Limb (tissue), 2 donors: ENCODE data around the gene ZNF423.

ENCODE experiments used
- DNase-seq, 2 donors: peaks; one replicate each; pipeline ENCODE4 v3.0.0-alpha.2; 2016; ENCODE audit errors: extremely low spot score in 2 of 2

ZNF423 gene

DNA sequence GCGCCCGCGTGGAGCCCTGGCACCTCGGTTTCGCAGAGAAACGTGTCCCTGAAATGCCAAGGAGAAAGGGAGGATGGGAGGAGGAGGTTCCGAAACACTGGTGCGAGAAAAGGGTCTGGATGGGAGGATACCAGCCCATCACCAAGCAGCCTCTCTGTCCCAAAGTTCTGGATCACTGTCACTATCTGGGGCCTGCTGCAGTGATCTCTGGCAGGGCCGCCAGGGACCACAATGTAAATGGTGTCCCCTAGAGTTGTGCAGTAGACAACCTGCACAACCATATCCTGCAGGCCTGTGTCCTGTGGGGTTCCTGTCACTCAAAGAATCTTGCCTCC is 253.0 kb downstream of the ZNF423 start:
- no peak for DNase-seq

DNA sequence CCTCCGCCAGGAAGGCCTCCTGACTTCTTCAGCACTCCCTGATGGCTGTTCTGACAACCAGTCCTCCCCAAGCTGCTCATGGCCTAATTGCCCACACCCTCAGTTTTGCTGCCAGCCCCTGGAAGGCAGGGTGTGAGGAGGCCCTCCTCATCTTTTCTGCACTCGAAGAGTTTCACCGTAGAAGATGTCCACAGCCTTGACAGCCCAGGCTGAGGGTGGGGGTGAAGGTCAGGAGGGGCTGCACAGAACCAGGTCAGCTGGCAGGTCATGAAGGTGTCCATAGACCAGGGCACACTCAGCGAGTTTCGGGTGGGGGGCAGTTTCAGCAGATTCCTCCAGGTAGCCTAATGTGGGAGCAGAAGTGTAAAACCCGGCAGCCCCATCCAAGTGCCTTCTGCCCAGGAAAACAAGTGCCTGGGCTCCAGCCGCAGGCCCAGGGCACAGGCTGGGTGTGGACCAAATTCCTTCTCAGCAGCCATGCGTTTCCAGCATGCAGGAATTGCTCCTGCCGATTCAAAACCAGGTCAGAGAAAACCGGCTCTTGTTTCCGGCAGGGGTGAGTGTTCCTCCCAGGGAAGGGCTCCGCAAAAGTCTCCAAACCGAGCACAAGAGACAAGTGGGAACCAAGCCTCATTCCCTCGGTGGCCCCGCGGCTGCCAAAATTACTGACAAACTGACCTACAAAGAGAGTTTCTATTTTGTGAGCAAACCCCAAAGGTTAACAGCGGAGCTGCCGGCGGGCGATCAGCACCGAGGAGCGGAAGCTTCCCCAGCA is 253.5 kb downstream of the ZNF423 start:
- peak in 1 of 2 donors; percentile 50 for DNase-seq

DNA sequence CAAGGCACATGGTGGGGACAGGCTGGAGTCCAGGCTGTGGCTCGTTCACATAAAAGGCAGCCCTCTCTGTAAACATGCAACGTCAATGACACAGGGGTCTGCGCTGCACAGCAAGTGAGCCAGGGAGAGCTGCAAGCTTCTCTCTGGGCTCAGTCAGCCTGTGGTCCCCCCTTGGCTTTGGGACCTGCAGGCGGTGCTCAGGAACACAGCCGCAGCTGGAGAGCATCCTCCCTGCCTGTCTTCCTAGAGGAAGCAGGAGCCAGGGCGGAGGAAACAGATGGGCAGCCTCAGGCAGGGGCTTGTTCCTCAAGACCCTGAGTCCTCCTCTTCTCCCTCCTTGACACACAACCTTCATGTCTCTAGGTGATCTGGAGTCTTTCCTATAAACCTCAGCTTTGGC is 254.3 kb downstream of the ZNF423 start:
- DNase-seq: peak in 1 of 2 donors; percentile 17

DNA sequence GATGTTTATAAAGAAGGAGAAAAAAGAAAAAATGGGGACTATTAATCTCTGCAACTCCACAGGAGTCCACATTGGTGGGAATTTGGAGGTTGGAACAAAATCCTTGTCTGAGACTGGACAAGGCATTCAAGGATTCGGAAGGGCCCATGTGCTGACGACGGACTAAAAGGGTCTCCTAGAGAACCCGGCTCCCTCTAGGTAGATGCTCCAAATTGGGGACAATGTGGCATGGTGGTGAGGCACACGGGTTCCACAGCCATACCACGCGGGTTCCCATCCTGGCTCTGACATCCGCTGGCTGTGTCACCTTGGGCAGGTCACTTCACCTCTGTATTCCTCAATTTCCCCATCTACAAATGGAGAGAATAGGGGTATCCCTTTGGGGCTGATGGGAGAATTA is 254.9 kb downstream of the ZNF423 start:
- peak in 1 of 2 donors; percentile 17 for DNase-seq

DNA sequence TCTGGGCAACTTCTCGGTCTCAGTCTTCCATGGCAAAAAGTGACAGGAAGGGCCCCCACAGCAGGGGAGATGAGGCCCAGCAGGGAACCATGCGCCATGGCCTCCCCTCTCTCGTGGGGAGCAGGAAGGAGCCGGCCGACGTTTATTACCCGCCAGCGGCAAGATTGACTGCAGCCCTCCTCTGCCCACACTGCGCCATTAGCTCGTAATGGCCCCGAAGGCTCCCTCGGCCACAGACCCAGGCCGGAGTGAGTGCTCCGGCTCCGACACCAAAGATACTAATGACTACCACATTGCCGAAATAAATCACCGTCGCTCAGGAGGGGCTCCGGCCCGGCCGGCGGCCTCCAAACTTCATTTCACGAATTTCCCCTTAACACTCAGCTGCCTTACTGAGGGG is 255.4 kb downstream of the ZNF423 start:
- DNase-seq: peak in 1 of 2 donors; percentile 49

DNA sequence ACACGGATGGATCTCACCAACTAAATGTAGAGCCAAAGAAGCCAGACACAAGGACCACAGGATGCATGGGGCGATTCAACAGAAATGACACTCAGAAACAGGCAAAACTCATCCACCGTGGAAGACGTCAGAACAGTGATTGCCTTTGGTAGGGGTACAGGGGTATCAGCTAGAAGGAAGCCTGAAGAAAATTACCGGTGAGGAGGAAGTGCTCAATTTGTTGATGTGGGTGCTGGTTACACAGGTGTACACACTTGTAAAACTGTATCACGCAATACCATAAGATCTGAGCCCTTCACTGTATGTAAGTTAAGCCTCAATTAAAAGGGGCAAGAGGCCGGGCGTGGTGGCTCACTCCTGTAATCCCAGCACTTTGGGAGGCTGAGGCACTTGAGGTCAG is 256.2 kb downstream of the ZNF423 start:
- no peak for DNase-seq

DNA sequence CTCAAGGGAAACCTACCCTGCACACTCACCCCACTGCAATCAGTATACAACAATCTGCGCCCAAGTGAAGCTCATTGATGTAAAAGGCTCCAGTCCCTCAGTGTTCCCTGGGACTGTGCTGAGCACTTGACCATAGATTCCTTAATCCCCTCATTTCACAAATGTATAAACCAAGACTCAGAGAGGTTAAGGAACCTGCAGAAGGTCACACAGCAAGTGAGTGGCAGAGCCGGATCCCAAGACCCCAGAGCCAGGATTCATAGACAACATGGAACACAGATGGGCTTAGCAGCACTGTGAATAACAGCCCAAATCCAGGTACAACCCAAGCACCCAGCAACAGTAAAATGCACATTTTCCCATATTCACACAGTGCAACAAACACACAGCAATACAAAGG is 256.6 kb downstream of the ZNF423 start:
- peak in 1 of 2 donors; percentile 9 for DNase-seq

DNA sequence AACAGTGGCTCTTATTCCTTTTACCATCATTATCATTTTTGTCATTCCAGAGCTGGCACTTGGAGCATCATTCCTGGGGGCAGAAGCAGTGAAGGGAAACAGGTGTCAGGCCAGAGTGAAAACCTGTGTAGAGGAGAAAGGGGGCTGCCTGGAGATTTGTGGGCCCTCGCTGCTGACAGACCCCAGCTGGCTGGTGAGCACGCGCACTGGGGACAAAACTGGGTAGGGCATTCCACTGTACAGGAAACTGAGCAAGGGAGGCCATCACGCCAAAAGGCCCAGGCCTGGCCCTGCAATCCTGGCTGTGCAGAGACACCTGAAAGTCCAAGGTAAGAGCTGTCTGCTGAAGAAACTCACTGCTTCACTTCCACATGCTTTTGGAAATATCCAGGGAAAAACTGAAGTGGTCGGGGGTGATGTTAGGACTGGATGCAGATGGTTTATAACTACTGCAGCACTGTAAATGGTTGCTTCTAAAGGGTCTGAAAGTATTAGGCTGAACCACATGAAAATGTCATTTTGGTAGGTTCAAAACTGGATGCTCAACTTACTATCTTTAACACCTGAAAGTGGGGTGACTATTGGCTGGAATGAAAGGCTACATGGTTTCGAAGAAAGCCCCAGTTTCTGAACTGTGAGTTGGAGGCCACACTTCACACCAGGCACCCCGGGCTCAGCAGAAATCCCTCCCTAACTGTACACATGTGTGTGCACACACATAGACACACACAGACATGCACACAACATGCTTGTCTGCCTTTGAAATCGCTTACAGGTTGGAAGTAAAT is 257.3 kb downstream of the ZNF423 start:
- peak in 1 of 2 donors; percentile 29 for DNase-seq

DNA sequence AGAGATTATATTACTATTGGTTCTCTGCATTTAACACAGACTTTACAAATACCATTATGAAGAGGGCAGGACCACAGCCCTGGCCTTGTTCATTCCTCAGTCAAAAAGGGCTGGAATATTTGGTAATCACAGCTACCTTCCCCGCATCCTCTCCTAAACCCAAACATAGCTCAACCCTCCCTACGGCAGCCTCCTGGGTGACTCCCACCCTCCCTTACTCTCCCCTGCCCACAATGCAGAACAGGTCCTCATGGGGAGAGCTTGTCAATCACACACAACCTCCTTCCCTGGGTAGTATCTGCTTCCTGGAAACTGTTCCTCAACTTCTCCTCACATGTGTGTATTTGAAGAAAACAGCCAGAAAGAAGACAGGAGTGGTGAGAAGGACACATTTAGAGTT is 258.1 kb downstream of the ZNF423 start:
- peak in 1 of 2 donors; percentile 21 for DNase-seq

DNA sequence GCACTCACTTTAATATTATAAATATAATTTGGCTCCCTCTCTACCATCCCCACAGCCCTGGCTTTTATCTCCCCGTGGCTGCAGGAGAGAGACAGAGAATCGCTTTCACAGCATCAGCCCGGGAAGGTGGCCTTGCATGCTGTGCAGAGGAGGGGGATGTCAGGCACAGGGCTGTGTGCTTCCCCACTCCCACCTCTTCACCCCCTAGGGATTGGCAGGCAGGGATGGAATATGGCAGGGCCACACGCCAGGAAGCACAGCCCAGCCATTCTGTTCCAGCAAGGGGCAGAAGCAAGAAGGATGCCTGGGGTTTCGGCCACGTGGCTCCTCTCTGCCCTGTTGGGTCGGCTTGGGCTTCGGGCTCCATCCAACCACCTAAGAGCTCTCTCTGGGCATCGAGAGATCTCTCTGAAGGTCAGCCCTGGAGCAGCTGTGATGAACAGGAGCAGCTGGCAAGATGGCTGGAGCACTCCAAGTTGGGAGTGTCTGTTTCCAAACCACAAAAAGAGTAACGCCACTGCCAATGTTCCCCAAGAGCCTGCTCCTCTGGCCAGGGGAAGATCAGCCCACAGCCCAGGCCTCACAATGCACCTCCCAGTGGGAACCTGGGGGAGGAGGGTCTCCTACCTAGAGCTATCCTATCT is 259.1 kb downstream of the ZNF423 start:
- peak in 1 of 2 donors; percentile 54 for DNase-seq

DNA sequence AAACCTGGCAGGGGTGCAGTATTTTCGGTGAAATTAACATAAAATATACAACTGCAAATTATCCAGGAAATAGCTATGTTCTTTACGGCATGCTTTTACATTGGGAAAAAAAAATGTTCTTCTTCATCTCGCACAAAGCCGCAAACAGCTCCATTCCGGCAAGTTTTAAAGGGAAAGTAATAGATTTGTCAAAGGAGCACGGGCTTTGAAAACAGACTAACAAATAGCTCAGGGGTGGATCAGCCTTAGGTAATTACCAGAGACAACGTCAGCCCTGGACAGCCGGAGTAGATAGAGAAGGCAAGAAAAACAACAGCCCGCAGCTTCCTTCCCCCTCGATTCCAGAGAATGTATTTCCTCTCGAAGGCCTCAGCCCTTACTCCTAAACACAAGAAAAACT is 259.8 kb downstream of the ZNF423 start:
- DNase-seq: peak; percentile 48 to 51

DNA sequence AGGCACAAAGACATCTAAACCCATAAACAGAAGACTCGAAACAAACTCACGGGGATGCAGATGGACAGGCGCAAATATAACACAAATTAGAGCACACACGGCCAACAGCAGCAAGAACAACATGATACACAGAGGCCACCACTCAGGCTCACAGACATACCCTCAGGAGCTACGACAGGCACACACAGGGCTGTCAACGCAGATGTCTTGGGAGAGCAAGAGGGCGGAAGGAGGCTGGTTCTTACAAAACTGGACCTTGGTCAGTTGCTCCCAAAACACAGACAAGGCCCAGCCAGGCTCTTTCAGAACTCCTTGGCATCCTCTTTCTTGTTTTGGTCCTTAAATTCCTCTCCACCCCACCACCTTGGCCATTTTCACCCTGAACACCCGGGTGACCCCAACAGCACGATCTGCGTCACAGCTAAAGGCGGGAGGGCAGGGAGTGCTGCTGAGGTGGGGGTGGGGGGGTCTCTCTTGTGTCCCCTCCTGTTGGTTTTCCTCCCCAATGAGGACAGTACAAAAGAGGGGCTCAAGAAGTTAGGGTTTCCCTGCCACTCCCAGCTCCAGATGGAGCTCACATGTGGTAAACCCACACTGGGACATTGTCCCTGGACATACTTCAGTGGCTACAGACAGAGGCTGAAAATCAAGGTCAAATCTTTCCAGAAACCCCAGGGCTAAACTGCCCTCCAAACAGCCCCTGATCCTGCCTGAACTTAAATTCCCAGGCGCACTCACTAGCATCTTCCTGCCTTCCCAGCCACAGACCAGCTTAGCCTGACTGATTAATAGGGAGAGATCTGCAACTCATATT is 261.0 kb downstream of the ZNF423 start:
- DNase-seq: peak in 1 of 2 donors; percentile 25

DNA sequence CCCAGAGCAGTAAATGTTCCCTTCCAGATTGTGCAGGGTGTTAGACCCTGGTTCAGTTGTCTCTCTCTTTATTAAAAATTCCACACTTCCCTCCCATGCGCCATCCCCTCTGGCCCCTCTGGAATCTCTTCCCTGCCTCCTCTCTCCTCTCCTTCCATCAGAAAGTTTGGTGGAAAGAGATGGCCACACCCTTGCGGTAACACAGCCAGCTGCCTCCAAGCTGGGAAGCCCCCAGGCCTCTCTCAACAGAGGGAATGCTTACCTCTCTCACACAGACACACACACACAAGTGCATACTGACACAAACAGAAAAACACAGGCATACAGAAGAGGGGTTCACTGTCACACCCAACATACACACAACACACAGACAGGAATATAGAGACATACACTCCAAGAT is 261.8 kb downstream of the ZNF423 start:
- peak; percentile 34 to 42 for DNase-seq

DNA sequence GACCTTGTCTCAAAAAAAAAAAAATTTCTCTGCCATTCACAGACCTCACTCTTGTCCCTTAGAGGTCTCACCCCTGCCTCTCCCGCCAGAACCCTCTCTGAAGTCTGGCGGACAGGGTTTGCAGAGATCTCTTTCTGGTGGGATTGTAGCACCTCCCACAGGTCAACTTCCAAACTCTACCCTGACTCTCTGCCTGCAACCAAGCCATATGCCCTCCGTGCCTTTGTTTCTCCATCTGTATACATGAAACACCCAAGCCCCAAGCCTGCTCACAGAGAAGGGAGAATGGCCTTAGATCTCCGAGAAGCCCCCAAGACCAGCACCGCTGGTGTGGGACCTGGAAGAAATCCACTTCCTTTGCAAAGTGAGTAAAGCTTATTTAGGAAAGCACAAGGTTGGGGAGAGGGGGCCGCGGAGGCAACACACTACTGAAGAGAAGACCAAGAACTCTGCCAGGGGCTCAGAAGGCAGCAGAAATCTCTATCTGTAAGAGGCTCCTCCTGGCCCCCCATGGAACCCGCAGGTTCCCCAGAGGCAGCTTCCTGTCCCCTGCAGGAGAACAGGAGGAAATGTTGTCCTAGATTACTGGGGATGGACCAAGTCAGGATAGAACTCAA is 262.4 kb downstream of the ZNF423 start:
- DNase-seq: peak in 1 of 2 donors; percentile 23

DNA sequence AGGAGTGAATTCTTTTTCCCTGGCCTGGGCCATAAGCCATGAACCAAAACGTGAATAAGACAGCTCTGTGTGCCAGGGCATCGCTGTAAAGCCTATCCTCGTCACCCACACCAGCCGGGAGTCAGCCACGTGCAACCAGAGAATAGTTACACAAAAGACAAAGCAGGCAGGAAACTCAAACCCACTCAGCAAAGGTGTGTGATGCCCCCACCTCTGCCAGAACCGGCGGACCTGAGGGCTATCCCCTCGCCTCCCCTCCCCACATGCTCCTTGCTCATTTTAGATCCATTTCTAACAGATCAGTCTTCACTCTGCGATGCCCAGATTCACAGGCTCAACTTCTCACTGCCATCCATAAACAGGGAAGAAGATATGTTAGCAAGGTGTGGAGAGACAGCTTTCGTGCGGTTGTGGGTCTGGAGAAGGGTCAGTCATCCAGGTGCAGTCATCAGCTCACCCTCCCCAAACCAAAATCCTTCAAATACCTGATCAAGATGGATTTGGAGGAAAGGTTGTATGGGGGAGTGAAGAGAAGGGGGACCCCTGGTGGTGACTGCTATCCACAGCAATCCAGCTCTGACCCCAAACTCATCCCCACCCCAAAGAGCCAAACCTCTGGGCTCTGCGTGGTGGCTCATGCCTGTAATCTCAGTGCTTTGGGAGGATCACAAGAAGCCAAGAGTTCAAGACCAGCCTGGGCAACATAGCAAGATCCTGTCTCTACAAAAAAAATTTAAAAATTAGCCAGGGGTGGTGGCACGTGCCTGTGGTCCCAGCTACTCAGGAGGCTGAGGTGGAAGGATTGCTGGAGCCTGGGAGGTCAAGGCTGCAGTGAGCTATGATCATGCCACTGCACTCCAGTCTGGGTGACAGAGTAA is 263.1 kb downstream of the ZNF423 start:
- DNase-seq: peak in 1 of 2 donors; percentile 73

DNA sequence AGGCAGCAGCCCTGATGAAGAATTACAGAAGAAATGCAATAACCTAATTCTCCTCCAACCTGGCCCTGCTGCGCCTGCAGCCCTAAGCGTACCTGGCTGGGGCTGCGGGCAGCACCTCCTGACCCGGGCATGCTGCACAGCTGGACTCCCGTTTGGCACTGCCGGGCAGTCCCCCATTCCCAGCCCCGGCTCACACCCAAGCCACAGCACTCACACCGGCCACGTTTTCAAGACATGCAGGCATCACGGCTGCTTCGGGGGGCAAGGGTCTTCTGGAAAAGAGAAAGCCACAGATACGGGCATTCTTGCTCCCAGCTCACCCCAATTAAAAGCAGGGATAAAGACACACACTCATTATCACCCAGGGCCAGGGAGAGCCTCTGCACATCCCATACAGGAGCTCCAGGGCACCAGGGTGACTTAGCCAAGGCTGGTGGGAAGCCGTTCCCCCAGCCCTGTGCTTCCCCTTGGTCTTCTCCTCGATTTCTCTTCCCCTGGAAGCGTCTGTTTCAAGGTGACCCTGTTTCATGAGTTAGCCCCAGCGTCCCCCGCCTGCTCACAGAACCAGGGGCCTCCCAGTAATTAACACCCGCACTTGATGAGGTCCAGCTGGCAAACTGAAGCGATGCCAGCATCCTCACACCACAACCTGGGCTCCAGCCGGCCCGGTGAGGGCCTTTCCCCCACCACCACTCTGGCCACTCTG is 265.6 kb downstream of the ZNF423 start:
- peak in 1 of 2 donors; percentile 25 for DNase-seq

DNA sequence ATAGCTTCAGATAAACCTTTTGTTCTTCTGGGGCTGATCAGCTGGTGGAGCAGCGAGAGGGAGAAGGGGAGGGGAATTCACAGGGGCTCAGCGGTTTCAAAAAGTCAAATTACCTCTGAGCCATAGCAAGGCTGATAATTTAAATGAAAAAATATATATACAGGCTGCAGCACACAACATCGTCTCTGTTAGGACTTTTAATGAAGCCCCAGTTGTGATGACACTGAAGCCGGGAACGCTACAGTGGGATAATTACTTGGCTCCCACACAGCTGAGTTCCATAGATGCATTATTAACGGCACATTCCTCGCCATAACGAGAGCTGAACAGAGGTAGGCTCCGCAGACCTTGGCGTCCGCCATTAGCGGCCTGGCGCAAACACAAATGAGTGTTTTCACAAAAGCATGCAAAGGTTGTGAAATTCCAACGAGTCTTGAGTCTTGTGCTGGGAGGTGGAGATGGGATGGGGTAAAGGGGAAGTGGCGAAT is 266.3 kb downstream of the ZNF423 start:
- peak in 1 of 2 donors; percentile 32 for DNase-seq

DNA sequence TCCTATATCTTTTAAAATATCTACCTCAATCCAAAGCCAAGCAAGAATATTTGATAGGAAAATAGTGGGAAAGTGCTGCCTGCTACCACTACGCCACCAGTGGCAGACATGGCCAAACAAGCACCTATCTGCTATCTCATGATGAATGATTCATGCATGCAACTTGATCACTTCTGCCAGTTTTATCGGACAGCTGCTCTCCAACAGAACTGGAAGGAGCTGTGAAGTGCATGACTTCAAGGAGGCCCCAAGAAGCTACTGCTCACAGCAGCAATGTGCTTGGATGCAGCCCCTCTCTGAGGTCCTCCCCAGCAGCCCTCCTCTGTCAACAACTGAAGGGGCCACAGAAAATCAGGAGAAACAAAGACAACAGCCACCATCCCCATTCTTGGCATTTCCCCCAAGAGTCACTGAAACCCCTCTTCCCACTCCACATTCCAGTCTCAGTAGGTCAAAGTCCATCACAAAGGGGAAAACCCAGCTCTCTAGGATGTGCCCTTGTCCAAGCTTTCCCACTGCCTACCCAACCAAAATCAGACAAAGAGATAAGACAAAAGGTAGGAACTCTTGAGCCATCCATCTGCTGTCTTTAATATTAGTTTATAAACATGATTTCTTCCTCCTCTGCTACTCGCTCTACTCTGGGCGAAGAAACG is 267.1 kb downstream of the ZNF423 start:
- DNase-seq: peak in 1 of 2 donors; percentile 21

DNA sequence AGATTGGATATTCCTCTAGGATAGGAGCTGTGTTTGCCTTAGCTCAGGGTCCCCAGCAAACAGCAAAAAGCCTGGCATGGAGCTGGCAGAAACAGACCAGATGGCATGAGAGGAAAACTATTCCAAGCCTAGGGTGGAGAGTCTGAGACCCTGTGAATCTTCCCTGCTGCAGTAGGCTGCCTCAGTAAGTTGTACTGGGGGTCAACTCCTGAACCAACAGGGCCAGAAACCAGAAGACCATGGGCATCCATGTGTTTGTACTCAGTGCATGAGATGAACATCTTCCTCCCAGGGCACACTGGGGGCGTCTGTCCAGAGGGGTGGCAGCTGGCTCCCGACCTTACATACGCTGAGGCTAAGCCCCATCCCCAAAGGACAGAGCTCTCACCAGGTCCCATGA is 267.9 kb downstream of the ZNF423 start:
- peak in 1 of 2 donors; percentile 15 for DNase-seq
